ENCODE data around the gene GFRA3. TPM values are rescaled to one million over a fixed set of nuclear protein-coding genes. Genes with fewer than 3 reads are reported as not detected.
A peak's percentile ranks its signal among the peaks of the same experiment; 100 is the strongest.
"Not testable (repeated sequence)": the region's sequence is repeated elsewhere in the genome, so short reads cannot be mapped to it uniquely, and the experiment has no call there.

The GFRA3 gene
- total RNA-seq, 1 donor from 2014 or later, result 0.48 TPM

DNA sequence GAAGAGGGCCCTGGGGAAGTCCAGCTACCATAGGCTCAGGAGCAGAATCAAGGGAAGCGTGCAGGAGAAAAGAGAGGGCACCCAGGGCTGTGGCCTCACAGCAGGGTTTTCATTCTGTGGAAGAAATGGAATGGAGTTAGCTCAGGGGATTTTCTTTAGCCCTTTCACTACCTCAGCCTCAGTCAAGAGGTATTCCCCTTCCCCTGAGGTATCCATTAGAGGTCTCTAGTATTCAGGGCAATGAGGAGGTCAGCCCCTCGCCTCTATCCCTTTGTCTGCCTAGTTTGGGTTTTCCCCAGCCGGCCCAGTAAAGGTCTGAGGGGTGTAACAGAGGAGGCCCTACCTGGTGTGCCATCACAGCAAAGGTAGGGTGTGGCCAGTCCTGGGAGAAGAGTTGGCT lies 21.5 kb downstream of the GFRA3 start:
- intact Hi-C loops (cut with DNase I), result no loop called here
- no peak for DNase-seq (ENCODE audit: low spot score)

DNA sequence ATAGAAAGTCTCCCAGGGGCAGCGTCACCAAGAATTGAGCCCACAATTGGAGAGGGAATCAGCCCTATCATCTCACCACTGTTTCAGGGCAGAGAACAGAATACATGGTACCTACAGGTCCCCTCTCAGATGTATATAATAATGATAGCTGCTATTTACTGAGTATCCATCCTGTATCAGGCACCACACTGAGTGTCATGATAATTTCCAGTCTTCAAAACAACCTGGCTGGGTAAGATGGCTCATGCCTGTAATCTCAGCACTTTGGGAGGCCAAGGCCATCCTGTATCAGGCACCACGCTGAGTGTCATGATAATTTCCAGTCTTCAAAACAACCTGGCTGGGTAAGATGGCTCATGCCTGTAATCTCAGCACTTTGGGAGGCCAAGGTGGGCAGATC lies 26.6 kb downstream of the GFRA3 start:
- intact Hi-C loops (cut with DNase I); DNase-seq (ENCODE audit: low spot score): not testable (repeated sequence)

DNA sequence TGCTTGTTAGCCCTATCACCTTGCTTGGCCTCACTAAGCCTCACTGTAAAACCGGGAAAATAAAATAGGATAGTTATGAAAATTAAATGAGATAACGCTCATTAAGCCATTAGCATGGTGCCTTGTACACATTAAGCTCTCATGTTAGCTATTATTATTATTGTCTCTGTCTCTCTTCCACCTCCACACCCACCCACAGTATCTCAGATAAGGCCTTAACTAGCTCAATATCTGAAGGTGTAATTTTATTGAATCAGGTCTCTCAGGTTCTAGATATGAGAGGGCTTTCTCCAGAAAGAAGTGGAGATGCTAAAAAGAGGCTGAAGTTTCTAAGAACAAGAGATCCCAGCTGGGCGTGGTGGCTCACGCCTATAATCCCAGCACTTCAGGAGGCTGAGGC lies 27.6 kb downstream of the GFRA3 start:
- intact Hi-C loops (cut with DNase I), result no loop called here
- no peak for DNase-seq (ENCODE audit: low spot score)

DNA sequence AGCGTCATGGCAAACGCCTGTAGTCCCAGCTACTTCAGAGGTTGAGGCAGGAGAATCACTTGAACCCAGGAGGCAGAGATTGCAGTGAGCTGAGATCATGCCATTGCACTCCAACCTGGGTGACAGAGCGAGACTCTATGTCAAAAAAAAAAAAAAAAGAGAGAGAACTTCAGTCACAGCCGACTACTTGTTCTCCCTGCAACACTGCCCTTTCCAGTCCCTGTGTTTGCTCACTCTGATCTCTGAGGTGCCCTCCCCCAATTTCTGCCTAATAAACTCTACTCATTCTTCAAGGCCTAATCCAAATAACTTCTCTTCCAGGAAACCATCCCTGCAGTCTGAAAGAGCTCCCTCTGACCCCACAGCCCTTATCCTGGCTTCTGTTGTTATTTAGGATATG lies 28.1 kb downstream of the GFRA3 start:
- no peak for DNase-seq (ENCODE audit: low spot score)

DNA sequence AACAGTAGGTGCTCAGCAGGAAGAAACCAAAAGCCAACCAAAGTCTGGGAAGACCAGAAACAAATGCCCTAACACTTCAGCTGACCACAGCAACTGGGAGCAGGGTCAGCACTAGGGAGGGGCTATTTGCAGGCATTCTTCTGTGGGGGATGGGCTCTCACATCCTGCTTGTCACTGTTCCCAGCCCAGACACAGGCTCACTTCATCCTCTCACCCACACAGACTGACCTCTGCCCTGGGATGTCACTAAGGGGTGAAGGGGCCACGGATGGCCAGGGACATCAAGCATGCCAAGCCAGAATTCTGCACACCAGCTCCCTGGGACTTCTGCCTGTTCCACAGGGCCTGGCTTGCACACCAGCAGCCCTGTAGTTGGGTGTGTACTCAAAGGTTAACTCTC lies 28.7 kb downstream of the GFRA3 start:
- intact Hi-C loops (cut with DNase I), result no loop called here
- DNase-seq (ENCODE audit: low spot score), result no peak

More for the DNA sequence above, 28.1 kb downstream of the GFRA3 start:
- intact Hi-C loops (cut with DNase I), result no loop called here

DNA sequence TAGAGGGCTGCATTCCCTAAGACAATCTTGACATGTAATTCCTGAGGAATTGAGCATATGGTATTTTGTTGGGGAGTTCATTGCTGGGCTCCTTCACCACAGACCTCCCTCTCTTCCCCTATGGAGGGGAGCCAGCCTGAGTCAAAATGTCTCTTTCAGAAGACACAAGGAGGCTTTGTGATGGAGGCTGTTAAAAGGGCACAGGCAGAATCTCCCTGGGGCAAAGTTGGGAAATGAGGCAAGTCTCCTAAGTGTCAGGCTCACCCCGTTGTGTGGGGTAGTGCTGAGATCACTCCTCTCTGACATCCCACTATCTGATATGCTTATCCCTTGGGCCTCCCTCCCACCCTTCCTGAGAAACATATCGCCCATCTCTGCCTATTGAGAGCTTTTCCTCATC lies 30.6 kb downstream of the GFRA3 start:
- intact Hi-C loops (cut with DNase I), result no loop called here
- DNase-seq (ENCODE audit: low spot score), result no peak

DNA sequence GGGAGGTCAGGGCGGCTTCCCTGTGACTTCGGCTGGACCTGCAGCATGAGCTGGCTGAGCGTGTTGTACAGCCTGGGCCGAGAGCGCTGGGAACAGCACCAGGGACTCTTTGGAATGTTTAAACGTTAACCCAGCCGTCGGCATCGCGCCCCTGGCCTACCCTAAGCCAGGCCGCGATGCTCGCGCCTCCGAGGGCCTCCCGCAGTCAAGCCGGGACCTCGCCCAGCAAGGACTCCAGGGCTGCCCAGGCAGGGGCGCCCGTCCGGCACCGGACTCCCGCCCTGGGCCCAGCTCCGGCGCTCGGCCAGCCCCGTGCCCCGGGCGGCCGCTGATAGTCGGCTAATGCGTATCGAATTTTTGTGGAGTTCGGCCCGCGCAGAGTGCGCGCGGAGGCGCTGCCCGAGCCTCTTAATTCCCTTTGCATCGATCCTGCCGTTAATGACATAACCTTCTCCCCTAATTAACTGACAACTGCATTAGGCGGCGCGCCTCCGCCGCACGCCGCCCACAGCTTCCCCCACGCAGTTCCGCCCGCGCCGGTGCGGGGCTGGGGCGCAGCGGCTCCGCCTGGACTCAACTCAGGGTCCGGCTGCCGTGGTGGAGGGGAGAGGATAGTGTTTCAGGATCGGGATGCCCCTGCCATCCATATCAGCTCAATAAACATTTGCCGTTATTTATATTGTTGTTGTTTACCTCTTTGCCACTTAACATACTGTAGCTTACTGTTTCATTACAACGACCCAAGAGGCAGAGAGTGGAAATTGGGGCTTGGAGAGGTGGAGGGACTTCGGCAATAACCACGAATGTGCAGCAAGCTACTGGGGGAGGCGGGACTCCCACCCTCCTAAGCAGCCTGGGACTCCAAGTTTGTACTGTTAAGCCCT lies 32.5 kb downstream of the GFRA3 start:
- intact Hi-C loops (cut with DNase I), result no loop called here
- DNase-seq (ENCODE audit: low spot score), result no peak

DNA sequence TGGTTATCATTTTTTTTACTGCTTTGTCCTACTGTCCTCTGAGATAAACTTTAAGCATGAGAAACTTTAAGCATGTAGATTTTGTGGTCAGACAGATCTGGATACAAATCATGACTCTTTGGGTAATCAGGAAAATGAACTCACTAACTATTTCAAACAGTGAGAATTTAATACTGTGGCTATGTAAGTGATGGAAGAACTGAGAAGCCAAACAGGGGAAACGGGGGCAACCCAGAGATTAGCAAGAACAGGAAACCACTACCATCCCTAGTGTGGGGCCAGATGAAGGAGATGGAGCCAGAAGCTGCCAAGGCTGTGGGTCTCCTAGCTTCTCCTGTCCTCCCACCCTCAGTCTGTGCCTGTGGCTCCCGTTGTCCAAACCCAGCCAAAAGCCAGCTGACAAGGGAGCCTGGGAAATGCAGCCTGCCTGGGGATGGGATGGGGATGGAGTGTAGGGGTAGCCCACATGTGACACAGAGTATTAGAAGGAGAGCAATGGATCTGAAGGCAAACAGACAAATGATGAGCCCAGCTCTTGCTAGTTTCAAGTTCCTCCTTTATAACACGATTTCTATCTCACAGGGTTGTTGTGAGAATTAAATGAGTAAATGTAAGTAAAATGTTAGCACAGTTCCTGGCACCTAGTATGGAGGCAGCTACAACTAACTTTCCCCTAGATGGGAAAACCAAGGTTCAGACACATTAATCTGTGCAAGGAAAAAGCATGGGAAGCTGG lies 33.6 kb downstream of the GFRA3 start:
- intact Hi-C loops (cut with DNase I), result no loop called here
- no peak for DNase-seq (ENCODE audit: low spot score)

DNA sequence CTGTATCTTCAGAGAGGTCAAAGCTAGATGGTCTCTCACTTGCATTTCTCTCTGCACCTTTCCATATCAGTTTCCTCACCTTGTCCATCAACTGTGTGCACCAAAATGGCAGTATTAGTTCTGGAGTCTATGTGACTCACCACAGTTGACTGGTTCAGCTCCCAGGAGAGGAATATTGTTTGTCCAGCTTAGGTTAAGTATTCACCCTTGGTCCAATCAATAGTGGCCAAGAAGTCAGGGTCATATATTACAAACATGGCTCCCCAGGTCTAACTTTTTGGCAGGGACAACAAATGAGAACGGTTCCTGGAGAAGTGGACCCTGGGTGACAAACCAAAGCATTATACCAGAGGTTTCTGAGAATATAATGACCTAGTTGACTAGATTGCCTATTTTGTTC lies 36.4 kb downstream of the GFRA3 start:
- no peak for DNase-seq (ENCODE audit: low spot score)
- intact Hi-C loops (cut with DNase I), result no loop called here

DNA sequence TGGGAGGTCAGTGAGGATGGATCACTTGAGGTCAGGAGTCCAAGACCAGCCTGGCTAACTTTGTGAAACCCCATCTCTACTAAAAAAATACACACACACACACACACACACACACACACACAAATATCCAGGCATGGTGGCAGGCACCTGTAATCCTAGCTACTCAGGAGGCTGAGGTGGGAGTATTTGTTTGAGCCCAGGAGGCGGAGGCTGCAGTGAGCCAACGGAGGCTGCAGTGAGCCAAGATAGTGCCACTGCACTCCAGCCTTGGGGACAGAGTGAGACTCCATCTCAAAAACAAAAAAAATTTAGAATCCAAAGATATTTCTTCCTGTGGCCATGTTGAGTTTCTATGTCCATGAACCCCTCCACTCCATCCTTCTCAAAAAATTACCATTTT lies 39.8 kb downstream of the GFRA3 start:
- intact Hi-C loops (cut with DNase I), result no loop called here
- no peak for DNase-seq (ENCODE audit: low spot score)

DNA sequence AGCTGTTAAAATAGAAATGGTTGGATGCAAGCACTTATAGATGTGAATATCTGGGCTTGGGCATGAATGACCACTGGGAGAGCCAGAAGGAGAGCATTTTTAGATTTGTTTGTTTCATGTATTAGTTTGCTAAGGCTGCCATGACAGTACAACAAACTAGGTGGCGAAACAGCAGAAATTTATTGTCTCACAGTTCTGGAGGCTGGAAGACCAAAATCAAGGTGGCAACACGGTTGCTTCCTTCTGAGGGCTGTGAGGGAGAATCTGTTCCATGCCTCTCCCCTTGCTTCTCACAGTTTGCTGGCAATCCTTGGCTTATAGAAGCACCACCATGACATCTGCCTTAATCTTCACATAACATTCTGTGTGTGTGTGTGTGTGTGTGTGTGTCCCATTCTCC lies 41.1 kb downstream of the GFRA3 start:
- intact Hi-C loops (cut with DNase I), result no loop called here

DNA sequence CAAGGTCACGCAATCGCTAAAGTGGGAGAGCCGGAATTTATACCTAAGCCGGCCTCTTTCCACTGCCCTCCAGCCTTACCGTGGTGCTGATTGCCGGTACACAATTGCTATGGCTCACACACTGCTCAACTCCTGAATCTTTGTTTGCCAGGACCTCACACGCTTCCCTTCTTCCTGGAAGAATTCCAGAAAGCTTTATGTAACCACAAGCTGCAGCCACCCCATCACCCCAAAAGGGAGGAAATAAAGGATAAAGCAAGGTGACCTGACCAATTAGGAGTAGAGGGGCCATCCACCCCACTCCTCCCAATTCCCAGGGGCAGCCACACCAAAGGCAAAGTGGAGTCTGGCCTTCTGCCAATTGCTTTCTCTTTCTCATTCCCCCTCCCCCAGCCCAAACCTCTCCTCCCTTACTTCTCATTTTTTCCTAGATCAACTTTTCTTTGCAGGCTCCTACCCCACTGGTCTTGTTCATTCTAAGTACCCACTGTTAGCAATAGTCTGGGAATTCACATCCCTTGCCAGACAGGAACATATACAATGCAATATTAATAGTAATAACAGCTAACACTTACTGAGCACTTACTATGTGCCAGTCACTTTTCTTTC lies 43.3 kb downstream of the GFRA3 start:
- intact Hi-C loops (cut with DNase I), result no loop called here
- no peak for DNase-seq (ENCODE audit: low spot score)

More for the DNA sequence above, 41.1 kb downstream of the GFRA3 start:
- DNase-seq (ENCODE audit: low spot score), result no peak

DNA sequence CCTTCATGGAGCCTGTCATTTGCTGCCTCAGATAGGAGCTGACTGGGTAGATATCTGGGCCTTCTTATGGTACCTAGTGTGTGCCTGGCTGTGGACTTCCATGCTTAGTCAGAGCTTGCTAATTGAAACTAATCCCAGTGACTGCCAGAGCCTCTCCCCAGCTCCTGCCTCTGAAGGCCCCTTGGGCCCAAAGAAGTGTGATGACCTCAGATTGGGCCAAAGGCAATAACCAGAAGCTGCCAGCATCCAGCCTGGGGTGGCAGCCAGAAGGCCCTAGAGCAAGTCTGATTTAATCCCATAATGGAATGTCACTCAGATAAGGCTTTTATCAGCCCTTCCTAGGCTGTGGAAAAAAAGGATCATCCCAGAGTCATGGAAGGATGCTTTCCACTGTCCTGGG lies 44.2 kb downstream of the GFRA3 start:
- no peak for DNase-seq (ENCODE audit: low spot score)
- intact Hi-C loops (cut with DNase I), result no loop called here

DNA sequence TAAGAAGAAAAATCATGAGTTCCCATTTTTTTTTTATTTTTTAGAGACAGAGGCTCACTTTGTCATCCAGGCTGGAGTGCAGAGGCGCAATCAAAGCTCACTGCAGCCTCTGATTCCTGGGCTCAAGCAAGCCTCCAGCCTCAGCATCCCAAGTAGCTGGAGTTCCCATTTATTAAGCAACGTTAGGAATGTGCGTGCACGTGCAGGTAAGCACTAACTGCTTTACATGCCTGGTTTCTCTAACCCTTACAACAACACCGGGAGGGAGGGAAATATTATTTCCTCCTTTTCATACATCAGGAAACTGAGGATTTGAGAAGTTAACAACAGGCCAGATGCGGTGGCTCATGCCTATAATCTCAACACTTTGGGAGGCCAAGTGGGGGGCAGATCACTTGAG lies 45.0 kb downstream of the GFRA3 start:
- DNase-seq (ENCODE audit: low spot score), result no peak
- intact Hi-C loops (cut with DNase I), result loop anchor here (2.0 kb wide), 1 partner anchor 47 kb away; no protein-coding TSS in a partner anchor

DNA sequence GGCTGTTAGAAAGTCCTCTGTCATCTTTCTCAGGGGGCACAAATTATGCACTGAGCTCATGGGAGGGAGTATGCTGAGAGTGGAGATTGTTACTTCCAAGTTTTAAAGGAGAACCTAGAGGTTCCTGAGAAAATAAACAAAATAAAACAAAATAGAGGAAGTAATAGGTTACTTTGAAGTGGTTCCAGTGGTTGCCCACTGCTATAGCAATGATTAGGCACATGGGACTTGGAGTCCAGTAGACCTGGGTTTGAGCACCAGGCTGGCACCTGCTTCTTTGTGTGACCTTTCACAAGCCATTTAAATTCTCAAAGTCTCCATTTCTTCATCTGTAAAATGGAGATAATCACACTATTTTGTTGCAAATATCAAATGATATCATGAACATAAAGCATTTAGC lies 47.5 kb downstream of the GFRA3 start:
- intact Hi-C loops (cut with DNase I), result no loop called here
- DNase-seq (ENCODE audit: low spot score), result peak; percentile 4

DNA sequence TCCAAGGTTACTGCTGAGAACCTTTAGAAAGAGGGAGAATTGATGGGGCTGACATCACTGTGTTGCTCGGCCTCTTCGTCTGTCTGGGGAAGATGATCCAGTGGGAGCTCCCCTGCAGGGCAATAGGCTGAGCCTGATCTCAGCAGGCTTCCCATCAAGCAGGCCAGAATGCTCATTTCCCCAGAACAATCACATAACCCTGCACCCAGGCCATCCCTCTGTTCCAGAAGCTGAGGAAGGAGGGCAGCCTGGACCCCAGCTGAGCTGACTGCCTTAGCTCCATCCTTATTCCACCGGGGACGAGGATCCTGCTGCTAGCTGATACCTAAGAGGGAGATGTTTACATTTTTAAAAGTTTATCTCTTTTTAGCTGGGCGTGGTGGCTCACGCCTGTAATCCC lies 49.7 kb downstream of the GFRA3 start:
- intact Hi-C loops (cut with DNase I), result loop anchor here (5.0 kb wide), 1 partner anchor 188 kb away; no protein-coding TSS in a partner anchor
- no peak for DNase-seq (ENCODE audit: low spot score)

DNA sequence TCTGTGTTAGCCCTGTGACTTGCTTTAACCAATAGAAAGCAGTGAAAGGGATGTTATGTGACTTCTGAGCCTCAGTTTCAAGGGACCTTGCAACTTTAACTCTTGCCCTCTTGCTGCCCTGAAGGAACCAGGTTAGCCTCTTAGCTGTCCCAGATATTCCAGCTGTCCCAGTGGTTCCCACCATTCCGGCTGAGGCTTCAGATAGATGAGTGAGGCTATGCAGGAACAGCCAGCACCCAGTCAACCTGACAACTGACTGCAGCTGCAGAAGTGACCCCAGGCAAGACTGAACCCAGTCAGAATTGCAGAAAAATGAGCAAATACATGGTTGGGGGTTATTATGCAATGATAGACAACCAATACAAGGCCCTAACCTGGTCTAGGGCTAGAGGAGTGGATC lies 50.9 kb downstream of the GFRA3 start:
- intact Hi-C loops (cut with DNase I), result loop anchor here (2.0 to 5.0 kb wide), 2 partner anchors 59 to 189 kb away; no protein-coding TSS in a partner anchor

DNA sequence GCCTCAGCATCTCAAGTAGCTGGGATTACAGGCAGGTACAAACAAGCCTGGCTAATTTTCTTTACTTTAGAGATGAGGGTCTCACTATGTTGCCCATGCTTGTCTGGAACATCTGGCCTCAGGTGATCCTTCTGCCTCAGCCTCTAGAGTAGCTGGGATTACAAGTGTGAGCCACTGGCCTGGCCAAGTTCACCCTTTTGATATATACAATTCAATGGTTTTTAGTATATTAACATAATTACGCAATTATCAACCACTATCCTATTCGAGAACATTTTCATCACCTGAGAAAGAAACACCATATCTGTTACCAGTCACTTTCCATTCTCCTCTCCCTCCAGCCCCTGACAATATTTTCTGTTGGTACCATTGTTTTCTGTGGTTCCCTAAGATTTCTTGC lies 57.6 kb downstream of the GFRA3 start:
- no peak for DNase-seq (ENCODE audit: low spot score)
- intact Hi-C loops (cut with DNase I), result no loop called here

More for the DNA sequence above, 50.9 kb downstream of the GFRA3 start:
- DNase-seq (ENCODE audit: low spot score), result no peak

DNA sequence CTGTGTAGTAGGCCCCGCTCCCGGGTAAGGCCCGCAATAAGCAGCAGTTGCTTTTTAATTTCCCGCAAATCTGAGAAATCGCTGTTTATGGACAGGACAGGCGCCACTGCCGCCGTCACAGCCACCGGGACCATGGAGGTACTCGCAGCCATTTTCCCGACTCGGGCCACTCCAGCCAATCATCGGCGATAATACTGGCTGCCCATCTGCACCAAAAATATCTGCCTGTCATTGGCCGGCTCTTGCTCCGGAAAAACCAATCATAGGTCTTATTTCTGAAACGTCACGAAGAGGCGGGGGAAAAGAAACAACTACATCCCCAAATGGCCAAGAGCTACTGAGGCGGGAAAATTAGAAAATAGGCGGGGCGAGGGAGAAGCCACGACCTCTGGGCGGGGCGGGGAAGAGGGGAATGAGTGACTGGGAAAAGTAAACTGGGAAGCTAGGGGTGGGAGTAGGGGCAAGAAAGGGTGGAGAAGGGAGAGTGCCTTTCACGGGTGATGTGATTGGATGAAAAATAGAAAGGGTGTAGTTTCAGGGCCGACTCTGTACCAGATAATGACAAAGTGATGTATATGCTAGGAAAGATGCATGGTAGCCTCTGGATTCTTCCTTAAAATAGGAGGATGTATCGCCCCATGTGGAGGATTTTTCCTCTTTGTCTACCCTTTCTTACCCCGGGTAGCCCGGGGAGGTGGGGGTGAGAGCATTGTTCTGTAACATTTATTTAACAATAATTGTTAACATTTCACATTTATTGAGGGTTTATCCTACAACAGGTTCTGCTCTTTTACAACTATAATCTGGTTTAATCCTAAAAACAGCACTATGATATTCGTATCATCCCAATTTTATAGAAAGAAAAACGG lies 61.0 kb downstream of the GFRA3 start, which contains the start of gene CDC23:
CDC23 (minus strand) TSS at position 163 of the 869 bp plus-strand sequence; CDS start at position 152, 11 bp downstream.
- peak; percentile 94 for DNase-seq (ENCODE audit: low spot score)
- intact Hi-C loops (cut with DNase I), result no loop called here

All from cardiac septum (tissue), 1 donor.